Stimulated activated CD4-positive, alpha-beta T cell treated with anti-CD3 and anti-CD28 coated beads, Interleukin-4, amount 100 ng/mL, for 48 hours (primary cell): ENCODE results near the gene ART5.
"Not testable (repeated sequence)": the region's sequence is repeated elsewhere in the genome, so short reads cannot be mapped to it uniquely, and the experiment has no call there.

ENCODE experiments used
- DNase-seq, 2 donors: peaks; one replicate each; pipeline ENCODE4 v3.0.0-alpha.2; 2020; ENCODE audit warnings: low read depth in 2 of 2

The ART5 gene

GRCh38 chr11:3622521-3622920, 19.3 kb downstream of the ART5 start:
- no peak for DNase-seq

- DNase-seq: no peak
Observed at GRCh38 chr11:3617990-3618389, 23.8 kb downstream of the ART5 start.

GRCh38 chr11:3616721-3617460, 24.9 kb downstream of the ART5 start:
- no peak for DNase-seq

- DNase-seq: no peak
Observed at GRCh38 chr11:3615998-3616397, 25.8 kb downstream of the ART5 start.

- peak; percentile 37 to 54 for DNase-seq
Observed at GRCh38 chr11:3614742-3615171, 27.0 kb downstream of the ART5 start.

- DNase-seq: no peak
Observed at GRCh38 chr11:3613998-3614741, 27.6 kb downstream of the ART5 start.

GRCh38 chr11:3611976-3612678, 29.7 kb downstream of the ART5 start:
- DNase-seq: no peak

- no peak for DNase-seq
Observed at GRCh38 chr11:3610846-3611245, 30.9 kb downstream of the ART5 start.

- peak in 1 of 2 donors; percentile 6 for DNase-seq
Observed at GRCh38 chr11:3609416-3610265, 32.2 kb downstream of the ART5 start.

GRCh38 chr11:3605771-3606203, 36.0 kb downstream of the ART5 start:
- no peak for DNase-seq

- no peak for DNase-seq
Observed at GRCh38 chr11:3605283-3605662, 36.5 kb downstream of the ART5 start.

GRCh38 chr11:3604167-3604566, 37.6 kb downstream of the ART5 start:
- no peak for DNase-seq

GRCh38 chr11:3600201-3600600, 41.6 kb downstream of the ART5 start:
- DNase-seq: not testable (repeated sequence)

GRCh38 chr11:3597743-3598142, 44.0 kb downstream of the ART5 start:
- not testable (repeated sequence) for DNase-seq

- DNase-seq: not testable (repeated sequence)
Observed at GRCh38 chr11:3591326-3591725, 50.5 kb downstream of the ART5 start.

GRCh38 chr11:3590193-3590592, 51.6 kb downstream of the ART5 start:
- not testable (repeated sequence) for DNase-seq

GRCh38 chr11:3588776-3589175, 53.0 kb downstream of the ART5 start:
- DNase-seq: not testable (repeated sequence)
